Measurements from ENCODE around the gene EDNRA. TPM values are rescaled to one million over a fixed set of nuclear protein-coding genes. Genes with fewer than 3 reads are reported as not detected.

The EDNRA gene
- total and polyA plus RNA-seq, 2 of the 8 experiments (the other 6 are each of a cell fraction or from before 2014, with no cell fraction given), result 1.7 to 3.3 TPM

GRCh38 chr4:147542229-147542990 lies 61.5 kb downstream of the EDNRA start (continued):
- no peak for TF ChIP-seq RAD21 (IDR thresholded peaks at IDR 0.05 in 1 of 2, conservative IDR thresholded peaks at IDR 0.05 in 1 of 2; ENCODE audit: low read depth in 2 of 2, low read length in 2 of 2)
- no peak for TF ChIP-seq POLR2A (IDR thresholded peaks at IDR 0.05; ENCODE audit: control extremely low read depth in 1 of 2, low read depth in 2 of 2, low read length in 2 of 2)
- no peak for TF ChIP-seq JUN (IDR thresholded peaks at IDR 0.05; ENCODE audit: low read depth, low read length)
- no peak for TF ChIP-seq CHD1 (IDR thresholded peaks at IDR 0.05; ENCODE audit: low read depth, low read length)

All from H1 (cell line).